GM21825 (cell line): ENCODE results near the gene UST.
A peak's percentile ranks its signal among the peaks of the same experiment; 100 is the strongest.
"Not testable (repeated sequence)": the region's sequence is repeated elsewhere in the genome, so short reads cannot be mapped to it uniquely, and the experiment has no call there.

Experiments
- ATAC-seq: cut with Tn5 transposase; IDR thresholded peaks from one replicate; pipeline ENCODE4 v1.9.1; 2021; ENCODE audit warnings: mild to moderate bottlenecking, moderate library complexity; ENCODE audit not compliant: unreplicated experiment

Gene UST

DNA sequence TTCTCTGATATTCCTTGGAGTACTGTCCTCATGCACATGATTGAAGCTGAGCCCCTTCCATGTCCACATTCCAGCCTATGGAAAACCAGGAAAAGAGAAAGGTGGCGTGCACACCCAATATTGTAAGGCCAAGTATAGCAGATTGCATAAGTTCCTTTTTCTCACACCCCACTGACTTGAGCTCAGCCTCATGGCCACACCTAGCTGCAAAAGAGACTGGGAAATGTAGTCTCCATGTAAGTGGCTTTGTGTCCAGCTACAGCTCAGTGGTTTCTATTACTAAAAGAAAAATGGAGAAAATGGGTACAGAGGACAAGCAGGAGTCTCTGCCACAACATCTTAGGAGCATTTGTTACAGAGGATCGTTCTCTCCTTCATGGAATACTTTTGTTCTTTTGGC, 10.8 kb upstream of the UST start:
- ATAC-seq: no peak

DNA sequence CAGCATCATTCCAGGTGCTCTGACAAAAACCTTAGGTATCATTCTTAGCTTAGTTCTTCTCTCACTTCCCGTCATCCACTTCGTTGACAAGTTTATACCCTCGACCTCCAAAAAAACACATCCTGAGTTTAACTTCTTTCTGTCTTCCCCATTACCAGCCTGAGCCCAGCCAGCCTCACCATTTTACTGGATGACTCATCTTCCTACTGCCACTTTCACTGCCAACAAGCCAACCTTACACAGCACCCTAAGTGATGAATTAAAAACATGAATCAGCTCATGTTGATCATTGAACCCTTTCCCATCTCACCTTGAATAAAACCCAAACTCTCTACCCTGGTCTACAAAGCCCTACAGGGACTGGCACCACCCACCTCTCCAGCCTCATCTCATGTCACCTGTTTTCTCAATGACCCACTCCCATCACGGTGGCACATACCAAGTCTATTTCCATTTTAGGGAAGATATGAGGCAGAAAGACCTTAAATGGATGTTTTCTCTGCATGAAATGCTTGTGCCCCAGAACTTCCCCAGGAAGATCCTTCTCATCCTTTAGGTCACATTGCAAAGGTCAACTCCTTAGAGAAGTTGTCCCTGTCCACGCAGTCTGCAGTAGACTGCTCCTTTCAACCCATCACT, 9.9 kb upstream of the UST start:
- ATAC-seq: no peak

DNA sequence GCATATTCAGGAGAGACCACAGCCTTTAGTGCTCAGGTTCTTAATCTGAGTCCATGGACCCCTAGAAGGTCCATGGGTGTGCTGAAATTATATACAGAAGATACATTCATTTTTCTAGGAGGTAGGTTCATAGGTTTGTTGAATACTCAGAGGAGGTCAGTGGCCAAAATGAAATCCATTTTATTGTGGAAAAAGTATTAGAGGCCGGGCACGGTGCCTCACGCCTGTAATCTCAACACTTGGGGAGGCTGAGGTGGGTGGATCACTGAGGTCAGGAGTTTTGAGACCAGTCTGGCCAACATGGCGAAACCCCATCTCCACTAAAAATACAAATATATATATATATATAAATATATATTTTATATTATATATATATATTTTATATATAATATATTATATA, 9.0 kb upstream of the UST start:
- ATAC-seq: no peak

DNA sequence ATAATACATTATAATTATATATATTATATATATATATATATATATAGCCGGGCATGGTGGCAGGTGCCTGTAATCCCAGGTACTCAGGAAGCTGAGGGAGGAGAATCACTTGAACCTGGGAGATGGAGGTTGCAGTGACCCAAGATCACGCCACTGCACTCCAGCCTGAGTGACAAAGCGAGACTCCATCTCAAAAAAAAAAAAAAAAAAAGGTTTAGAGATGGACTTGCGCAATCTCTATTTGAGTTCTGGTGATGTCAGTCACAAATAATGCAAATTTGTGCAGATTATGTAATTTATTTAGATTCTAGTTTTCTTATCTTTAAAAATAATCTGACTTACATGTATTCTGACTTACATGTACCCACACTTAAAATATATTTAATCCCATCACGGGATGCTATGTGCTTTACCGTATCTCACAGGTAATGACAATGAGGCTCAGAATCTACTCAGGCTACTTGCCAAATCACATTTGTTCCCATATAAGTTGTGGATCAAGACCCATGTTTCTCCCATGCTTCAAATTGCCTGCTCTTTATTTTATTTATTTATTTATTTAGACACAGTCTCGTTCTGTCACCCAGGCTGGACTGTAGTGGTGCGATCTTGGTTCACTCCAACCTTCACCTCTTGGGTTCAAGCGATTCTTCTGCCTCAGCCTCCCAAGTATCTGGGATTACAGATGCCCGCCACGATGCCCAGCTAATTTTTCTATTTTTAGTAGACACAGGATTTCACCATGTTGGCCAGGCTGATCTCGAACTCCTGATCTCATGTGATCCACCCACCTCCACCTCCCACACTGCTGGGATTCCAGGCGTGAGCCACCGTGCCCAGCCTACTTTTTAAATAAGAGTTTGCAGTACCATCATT, 7.6 kb upstream of the UST start:
- no peak for ATAC-seq

DNA sequence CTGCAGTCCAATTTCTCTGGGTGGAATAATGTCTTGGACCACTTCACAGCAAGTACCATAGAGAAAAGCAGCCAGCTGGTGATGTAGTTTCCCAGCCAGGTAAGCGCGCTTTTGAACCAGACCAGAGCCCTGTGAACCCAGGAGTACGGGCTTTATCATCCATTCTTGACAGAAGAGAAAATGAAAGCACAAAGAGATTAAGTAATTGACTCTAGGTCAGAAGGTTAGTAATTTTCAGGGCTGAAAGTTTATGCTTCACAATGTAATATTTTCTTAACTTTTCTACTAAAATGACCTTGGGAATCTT, 7.1 kb upstream of the UST start:
- ATAC-seq: no peak

DNA sequence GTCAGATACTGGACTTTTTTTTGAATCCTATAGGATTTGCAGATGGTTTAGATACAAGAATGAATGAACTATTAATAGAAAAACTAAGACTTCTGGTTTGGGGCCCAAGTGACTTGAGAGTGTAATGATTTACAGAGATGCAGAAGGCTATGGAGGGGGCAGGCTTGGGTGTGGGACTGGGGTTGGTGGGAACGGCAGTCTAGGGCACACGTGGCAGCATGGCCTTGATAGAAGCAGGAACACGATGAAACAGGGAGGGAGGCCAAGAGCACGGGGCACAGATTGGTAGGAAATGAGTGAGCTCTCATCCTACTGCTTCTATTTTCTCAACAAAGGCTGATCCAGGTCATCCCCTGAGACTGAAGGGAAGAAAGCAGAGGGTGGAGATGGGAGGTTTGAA, 3.4 kb upstream of the UST start:
- no peak for ATAC-seq

DNA sequence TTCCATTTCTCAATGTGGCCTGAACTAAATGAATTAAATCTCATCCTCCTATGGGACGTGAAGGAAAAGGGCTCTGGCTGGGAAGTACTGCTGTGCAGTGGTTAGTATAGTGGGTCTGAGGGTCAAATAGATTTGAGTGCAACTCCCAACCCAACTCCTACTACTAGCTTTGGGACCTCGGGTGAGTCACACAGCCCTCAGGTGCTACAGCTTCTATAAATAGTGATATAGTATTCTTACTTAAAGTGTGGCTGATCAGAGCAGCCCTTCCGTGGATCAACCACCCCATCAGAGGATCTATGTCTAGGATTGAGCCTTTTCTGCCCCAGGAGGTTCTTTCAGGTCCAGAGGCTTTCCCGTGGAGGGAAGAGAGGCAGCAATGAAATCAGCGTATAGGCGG, 904 bp upstream of the UST start:
- ATAC-seq: no peak

DNA sequence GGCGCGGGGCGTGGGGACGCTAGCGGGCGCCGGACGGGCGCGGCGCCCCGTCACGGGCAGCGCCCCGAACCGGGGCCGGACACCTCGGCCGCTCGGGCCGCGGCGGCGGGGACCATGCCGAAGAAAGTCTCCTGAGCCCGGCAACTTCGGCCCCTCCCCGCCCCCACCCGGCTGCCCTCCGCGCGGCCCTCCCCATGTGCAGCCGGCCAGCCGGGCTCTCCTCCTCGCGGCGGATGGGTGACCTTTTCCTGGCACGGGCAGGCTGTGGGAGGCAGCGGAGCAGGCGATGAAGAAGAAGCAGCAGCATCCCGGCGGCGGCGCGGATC, 278 bp downstream of the UST start:
- peak; percentile 17 for ATAC-seq

DNA sequence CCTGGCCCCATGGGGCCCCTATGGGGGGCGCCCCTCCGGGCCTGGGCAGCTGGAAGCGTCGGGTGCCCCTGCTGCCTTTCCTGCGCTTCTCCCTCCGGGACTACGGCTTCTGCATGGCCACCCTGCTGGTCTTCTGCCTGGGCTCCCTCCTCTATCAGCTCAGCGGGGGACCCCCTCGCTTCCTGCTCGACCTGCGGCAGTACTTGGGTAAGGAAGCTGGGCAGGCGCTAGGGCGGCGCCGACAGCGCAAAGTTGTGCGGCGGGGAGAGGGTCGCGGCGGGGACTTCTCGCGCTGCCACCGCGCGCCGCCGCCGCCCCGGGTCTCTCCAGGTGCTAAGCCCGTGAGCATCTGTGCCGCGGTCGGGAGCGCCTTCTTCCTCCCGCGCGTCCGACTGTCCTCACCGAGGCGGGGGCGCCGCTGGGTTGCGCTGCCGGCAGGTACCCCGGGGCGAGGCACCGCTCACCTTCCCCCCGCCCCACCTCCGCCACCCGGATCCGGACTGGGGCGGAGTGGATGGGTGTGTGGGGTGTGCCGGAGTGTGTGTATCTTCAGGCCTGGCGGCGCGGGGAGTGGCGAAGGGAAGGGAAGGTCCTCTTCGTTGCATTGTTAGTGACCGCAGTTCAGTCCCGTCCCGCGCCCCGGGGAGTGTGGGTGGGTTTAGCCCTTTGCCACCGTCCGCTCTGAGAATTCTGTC, 788 bp downstream of the UST start:
- peak; percentile 38 for ATAC-seq

DNA sequence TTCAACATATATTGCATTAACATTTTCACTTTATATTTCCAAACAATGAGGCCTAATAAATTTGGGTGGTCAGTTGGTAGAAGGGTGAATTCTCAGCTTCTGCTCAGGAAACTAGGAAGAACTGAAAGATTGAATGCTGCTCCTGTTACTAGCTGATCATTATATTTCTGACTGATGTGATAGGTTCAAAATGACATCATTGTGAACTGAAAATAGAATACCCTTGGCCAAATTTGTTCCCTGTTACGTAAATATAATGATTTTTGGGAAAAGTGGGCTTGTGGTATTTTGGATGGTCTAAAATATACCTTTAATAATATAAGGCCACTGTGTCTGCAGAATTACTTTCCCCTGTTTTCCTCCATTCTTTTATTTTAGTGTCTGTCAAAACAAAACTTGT, 2.8 kb downstream of the UST start:
- no peak for ATAC-seq

DNA sequence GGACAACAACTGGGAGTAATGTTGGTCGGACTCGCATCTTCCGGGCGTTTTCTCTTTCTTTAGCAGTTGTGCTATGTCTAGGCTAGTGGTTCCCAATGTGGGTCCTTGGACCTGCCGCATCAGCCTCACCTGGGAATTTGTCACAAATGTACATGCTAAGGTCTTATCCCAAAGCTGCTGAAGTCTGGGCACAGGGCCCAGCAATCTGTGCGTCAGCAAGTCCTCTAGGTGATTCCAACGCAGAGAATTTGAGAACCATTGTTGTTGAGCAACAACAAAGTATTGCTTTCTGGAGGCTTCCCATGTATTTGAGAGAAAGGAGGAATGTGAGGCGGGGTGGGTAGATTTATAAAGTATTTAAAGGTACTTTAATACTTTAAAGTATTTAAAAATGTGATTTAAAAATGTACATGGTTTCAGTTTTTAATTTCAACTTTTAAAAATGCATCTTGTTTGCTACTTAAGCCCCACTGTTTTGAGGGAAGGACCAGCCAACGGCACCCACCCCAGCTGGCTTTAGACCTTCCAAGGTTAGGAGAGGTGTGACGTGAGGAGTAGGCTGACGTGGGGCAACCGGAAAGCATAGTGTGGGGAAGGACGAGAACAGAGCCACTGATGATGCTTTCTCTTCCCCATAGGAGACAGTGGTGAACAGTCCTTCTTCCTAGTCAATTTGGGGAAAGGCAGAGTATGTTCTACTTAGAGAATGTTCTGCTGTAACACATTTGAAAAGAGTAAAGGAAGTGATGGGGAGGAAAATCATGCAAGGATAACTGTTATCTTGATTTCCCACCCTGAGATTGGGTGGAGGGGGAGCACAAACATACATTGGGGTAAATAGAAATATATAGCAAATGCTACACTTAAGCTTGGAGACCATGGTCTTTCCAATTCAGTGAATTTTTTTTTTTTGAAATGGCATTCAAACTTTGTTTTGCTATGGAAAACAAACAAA, 4.3 kb downstream of the UST start:
- ATAC-seq: no peak

DNA sequence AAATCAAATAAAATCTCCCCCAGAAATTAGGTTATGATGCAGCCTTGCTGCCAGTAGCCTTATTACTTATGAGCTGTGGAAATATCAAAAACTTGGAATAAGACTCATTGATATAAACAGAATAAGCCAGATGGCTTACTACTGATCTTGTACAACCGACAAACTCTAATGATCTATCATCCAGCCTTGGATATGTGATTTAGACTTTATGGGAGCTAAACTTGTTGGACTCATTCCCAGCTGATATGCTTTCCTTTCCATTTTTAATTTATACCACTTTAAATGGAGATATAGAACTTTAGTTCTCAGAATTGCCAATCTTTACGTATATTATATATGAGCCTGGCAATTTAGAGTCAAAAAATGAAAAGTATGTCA, 5.0 kb downstream of the UST start:
- ATAC-seq: no peak

DNA sequence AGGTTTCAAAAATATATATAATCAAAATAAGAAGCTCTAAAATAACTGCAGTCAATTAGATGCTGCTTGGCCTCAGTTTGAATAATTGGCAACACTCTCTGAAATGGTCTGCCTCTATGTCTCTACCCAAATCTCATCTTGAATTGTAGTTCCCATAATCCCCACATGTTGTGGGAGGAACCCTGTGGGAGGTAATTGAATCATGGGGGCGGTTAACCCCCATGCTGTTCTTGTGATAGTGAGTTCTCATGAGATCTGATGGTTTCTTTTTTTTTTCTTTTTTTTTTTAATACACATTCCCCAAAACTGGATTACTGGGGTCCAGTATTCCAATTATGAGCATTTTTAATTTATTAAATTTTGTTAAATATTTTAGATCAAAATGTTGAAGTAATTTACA, 8.5 kb downstream of the UST start:
- ATAC-seq: not testable (repeated sequence)

DNA sequence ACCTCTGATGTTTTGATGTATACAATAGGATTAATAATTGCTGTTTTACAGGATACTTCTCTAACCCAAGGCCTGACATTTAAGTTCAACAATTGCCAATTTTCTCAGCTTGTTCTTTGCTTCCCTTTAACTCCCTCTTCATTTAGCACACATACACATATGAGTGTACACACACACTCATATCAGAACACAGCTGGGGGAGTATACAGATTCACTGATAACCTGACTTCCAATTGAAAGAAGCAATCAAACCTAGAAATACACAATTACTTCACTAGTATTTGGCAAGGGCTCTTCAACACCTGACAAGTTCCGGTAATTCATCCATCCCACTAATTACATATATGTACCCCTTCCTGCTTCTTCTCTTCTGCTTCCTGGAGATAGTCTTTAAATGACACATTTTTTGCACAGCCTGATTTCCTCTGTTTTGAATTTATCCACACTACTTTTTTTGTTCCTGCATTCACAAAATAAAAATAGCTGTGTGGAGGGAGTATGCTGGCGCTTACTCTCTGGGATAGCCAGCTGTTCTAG, 11.2 kb downstream of the UST start:
- ATAC-seq: no peak

DNA sequence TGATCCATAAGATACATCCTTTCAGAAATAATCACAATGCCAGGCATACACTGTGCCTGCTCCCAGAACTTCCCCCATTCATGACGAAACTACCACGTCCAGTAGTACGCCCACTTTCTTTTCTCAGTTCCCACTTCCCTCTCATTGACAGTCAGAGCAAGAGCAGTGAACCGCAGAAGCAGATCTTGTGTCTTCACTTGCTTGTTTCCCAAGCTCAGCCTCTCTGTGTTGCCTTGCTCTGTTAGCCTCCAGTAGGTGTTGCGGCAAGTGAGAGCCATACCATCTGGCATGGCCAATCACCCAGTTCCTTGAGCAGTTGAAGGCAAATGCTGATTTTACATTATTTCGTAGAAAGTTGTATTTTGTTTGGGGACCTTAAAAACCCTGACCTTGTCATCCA, 11.7 kb downstream of the UST start:
- peak; percentile 86 for ATAC-seq

DNA sequence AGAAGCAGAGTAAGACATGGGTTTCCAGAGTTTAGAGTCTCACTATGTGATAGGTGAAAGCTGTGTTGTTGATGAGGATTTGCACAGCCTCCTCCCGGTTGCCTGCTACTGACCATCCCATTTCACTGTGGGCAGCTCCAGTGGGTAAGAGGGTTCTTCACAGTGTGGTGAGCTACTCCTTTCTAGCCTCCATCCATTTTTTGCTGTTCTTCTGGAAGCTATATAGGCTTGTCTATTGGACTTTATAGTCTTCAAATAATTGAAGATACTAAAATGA, 13.4 kb downstream of the UST start:
- no peak for ATAC-seq

DNA sequence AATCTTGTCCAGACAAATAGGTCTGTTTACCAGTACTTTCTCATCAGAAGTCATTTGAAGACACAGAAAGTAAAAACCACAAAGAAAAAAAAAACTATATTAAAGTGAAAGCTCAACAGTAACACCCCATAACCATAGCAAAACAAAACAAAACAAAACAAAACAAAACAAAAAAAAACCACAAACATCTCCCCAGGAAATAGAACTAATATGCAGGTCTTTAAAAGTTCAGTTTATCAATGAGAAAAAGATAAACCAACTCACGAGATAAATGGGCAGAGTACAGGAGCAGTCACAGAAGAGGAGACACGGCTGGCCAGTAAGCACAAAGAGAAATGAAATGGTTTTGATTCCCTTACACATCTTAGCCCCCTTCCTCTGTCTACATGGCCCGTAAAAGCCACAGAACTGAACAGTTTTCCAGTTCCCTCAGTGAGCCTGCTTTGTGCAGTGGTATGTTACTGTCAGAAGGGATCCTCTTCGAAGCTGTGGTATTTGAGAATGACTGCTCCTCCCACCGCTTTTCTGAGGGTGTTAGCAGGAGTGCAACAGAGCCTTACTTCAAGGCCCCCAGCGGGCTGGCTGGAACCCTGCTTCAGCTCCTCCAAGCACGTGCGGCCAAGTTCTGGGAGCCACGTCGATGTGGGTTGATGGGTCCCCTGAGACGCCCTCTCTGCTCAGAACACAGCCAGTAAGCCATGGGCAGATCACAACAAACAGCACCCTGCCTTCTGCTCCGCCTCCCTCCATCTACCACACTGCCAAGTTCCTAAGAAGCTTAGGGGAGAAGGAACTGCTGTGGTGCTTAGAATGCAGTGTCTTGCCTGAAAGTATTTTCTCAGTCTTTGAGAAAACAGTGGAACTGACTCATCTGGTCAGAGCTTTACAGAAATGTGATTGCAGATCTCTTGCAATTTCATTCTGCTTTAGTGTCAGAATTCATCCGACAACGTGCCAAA, 14.0 kb downstream of the UST start:
- peak; percentile 35 for ATAC-seq

DNA sequence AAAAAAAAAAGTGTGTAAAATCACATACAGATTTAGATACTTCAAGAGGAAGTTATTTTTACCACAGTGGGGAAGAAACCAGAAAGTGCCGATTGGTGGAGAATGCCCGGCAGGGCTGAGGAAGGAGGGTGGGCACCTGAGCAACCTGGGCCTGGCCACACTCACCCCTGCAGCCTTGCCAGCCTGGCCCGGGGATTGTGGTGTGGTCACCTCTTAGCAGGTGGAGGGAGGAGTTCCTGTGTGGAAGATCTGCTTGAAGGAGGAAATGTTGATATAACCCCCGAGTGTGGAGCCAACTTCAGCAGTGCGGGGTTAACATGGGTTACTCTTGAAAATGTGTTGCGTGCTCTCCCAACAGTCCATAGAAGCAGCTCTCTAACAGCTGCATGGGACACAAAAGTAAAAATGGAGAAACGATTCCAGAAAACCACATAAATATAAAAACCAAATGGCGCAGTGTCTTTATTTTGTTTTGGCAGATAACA, 14.7 kb downstream of the UST start:
- ATAC-seq: peak; percentile 3

DNA sequence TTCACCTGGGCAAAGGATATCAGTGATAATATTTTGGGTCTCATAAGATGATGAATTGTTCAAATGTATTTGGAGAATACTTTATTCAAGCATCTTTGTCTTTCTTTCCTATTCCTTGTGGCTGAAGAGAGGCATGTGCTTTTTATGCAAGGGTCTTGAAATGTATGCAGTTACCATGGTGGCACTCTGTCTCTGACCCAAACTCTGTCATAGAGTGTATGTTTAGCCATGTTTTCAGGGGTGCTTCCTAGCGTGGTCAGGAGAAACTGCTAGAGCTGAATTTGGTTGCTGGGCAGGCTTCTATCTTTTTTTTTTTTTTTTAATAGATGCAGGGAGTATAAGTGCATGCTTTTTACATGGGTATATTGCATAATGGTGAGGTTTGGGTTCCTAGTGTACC, 15.4 kb downstream of the UST start:
- ATAC-seq: no peak
